CD4-positive, CD25-positive, alpha-beta regulatory T cell (primary cell): ENCODE measurements around the gene AGAP1. TPM values are rescaled to one million over a fixed set of nuclear protein-coding genes. Genes with fewer than 3 reads are reported as not detected.
A peak's percentile ranks its signal among the peaks of the same experiment; 100 is the strongest.

ENCODE experiments used
- ATAC-seq, 2 donors: fragments of 150-1000 bp; cut with Tn5 transposase; one replicate each; pipeline ENCODE4 v1.10.0; 2021; ENCODE audit warnings: low read depth in 2 of 2, moderate number of reproducible peaks in 2 of 2, moderate library complexity in 1 of 2
- DNase-seq, 3 donors: peaks; one replicate each; pipeline versions ENCODE4 v3.0.0 to v3.0.0-alpha.2; 2012 to 2022; ENCODE audit warnings: mixed read lengths in 1 of 3
- H3K27ac ChIP-seq: one replicate; pipeline ENCODE4 v1.7.0; 2013; ENCODE audit warnings: mild to moderate bottlenecking, low read length; ENCODE audit not compliant: insufficient read depth, poor library complexity, severe bottlenecking
- H3K27me3 ChIP-seq: one replicate; pipeline ENCODE4 v1.7.0; 2013; ENCODE audit warnings: low read length; ENCODE audit not compliant: control insufficient read depth, insufficient read depth
- H3K36me3 ChIP-seq: one replicate; pipeline ENCODE4 v1.7.0; 2013; ENCODE audit warnings: mild to moderate bottlenecking, low read length, moderate library complexity; ENCODE audit not compliant: control insufficient read depth, insufficient read depth
- H3K4me1 ChIP-seq: 2 replicates; pipeline ENCODE4 v1.7.0; 2013; ENCODE audit warnings: mild to moderate bottlenecking, low read length; ENCODE audit not compliant: insufficient read depth, control insufficient read depth, poor library complexity, severe bottlenecking
- H3K4me3 ChIP-seq: one replicate; pipeline ENCODE4 v1.7.0; 2013; ENCODE audit warnings: low read depth, mild to moderate bottlenecking, low read length, moderate library complexity
- H3K9me3 ChIP-seq, 2 experiments: 1 replicate in 1 of 2; 2 replicates in 1 of 2; pipeline ENCODE4 v1.7.0; 2013; ENCODE audit warnings: low read length in 2 of 2, mild to moderate bottlenecking in 1 of 2, moderate library complexity in 1 of 2; ENCODE audit not compliant: control insufficient read depth in 2 of 2
- H3K27ac Mint-ChIP-seq, 3 donors: one replicate each; pipeline ENCODE4 v1.8.0; 2020 to 2022; ENCODE audit warnings: mild to moderate bottlenecking in 3 of 3, mixed read lengths in 3 of 3, moderate library complexity in 2 of 3
- H3K27me3 Mint-ChIP-seq: one replicate; pipeline ENCODE4 v1.8.0; 2022; ENCODE audit warnings: mild to moderate bottlenecking, mixed read lengths
- H3K36me3 Mint-ChIP-seq: one replicate; pipeline ENCODE4 v1.8.0; 2020; ENCODE audit warnings: mixed read lengths
- H3K4me1 Mint-ChIP-seq, 4 donors: one replicate each; pipeline ENCODE4 v1.8.0; 2020 to 2022; ENCODE audit warnings: mixed read lengths in 4 of 4, mild to moderate bottlenecking in 1 of 4
- H3K4me3 Mint-ChIP-seq, 4 donors: one replicate each; pipeline ENCODE4 v1.8.0; 2020 to 2022; ENCODE audit warnings: mild to moderate bottlenecking in 4 of 4, mixed read lengths in 4 of 4, moderate library complexity in 3 of 4
- H3K9me3 Mint-ChIP-seq, 7 donors: one replicate each; pipeline ENCODE4 v1.8.0; 2020 to 2022; ENCODE audit warnings: mixed read lengths in 7 of 7, mild to moderate bottlenecking in 3 of 7, moderate library complexity in 2 of 7
- polyA plus RNA-seq, 4 donors: library from polyadenylated mRNA; unstranded; fragments of 300-500 nt; fragmentation: Illumina TruSeq; gene quantifications; one replicate each; pipeline ENCODE4 v1.2.3, GENCODE V29; 2021
- total RNA-seq: library from RNA; stranded (reverse); gene quantifications from one replicate; pipeline ENCODE4 v1.2.3, GENCODE V29; 2022

The AGAP1 gene
- total RNA-seq (0.99 TPM), polyA plus RNA-seq (not detected)

DNA sequence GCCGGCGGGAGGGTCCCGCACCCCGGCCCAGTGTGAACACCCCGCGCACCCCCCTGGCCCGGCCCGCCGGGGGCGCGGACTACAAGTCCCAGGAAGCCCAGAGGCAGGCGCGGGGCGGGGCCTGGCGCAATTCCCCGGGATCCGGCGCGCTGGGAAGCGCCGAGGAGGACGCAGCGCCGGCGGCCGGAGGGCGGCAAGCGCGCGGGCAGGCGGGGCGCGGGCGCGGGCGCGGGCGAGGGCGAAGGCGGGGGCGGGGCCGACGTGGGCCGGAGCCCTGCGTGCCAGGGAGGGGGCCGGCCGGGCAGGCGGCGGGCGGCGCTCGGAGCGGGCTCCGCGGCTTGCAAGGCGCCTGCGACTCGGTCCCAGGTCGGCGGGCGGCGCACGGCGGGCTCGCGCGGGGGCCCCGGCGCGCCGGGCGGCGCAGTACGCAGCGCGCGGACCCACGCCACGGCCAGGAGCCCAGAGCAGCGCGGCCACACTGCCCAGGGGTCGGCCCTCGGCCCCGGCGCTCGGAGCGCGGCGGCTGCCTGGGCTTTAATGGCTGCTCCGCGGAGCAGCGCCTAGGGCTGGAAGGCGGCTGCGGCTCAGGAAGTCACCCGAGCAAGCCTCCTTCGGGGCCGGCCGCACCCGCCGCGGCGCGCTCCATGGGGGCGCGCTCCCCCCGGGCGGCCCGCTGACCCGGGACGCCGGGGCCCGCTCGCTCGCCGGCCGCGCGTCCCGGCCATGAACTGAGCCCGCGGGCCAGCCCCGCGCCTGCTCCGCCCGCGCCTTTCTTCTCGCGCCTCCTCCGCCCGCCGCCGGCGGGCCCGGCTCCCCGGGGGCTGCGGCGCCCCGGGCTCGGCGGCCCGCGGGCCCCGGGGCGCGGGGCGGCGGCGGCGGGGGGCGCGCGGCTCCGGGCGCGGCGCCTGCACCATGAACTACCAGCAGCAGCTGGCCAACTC is at the start of gene AGAP1:
AGAP1 (plus strand) TSS at position 269 of the 941 bp plus-strand sequence.
- peak within 1 kb of the TSS; percentile 13 to 78 (median 62) for H3K4me3 Mint-ChIP-seq
- Histone ChIP-seq H3K36me3 (no peaks in the 10 kb centered on the region), H3K27ac (no peak within 1 kb of the TSS), H3K4me1 (no peaks in the 10 kb centered on the region), H3K9me3 (no peaks in the 10 kb centered on the region), H3K27me3 (peaks cover 11% of the 10 kb centered on the region), H3K4me3 (no peak within 1 kb of the TSS)
- no peak for DNase-seq
- no peak for ATAC-seq
- H3K36me3 Mint-ChIP-seq, result no peaks in the 10 kb centered on the region
- H3K27me3 Mint-ChIP-seq, result peaks cover 66% of the 10 kb centered on the region
- H3K9me3 Mint-ChIP-seq, result peaks cover 0 to 4% (median 0%) of the 10 kb centered on the region in 7 donors
- no peak within 1 kb of the TSS for H3K27ac Mint-ChIP-seq
- peaks cover 0 to 15% (median 6%) of the 10 kb centered on the region in 4 donors for H3K4me1 Mint-ChIP-seq

DNA sequence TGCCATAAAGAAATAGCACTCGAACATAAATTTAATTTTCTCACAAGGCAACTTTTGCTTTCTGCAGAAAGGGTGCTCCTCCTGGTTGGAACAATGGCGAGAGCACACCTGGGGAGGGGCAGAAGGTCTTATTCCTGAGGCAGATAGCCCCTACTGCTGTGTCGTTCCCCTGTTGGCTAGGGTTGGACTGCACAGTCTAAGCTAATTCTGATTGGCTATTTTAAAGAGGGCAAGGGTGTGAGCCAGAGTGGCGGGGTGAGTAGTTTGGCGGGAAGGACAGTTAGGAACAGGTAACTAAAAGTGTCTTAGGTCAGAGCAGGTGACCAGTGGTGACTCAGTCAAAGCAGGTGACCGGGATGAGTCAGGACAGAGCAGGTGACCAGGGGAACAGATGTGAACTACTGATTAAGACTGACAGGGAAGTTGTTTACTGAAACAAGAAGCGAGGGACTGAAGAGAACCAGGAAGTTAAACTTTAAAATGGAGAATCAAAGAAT is 49.7 kb upstream of the AGAP1 start:
- H3K4me3 ChIP-seq, result no peak overlapping the region
- no peak overlapping the region for H3K27ac Mint-ChIP-seq
- H3K36me3 ChIP-seq, result no peaks in the 10 kb centered on the region
- DNase-seq, result no peak
- no peaks in the 10 kb centered on the region for H3K27me3 ChIP-seq
- peaks cover 7% of the 10 kb centered on the region for H3K27me3 Mint-ChIP-seq
- H3K36me3 Mint-ChIP-seq, result no peaks in the 10 kb centered on the region
- no peak for ATAC-seq
- no peaks in the 10 kb centered on the region for H3K9me3 ChIP-seq
- no peak overlapping the region for H3K27ac ChIP-seq
- no peaks in the 10 kb centered on the region for H3K4me1 ChIP-seq
- peaks cover 0 to 2% (median 0%) of the 10 kb centered on the region in 7 donors for H3K9me3 Mint-ChIP-seq
- H3K4me1 Mint-ChIP-seq, result no peaks in the 10 kb centered on the region
- H3K4me3 Mint-ChIP-seq, result no peak overlapping the region

DNA sequence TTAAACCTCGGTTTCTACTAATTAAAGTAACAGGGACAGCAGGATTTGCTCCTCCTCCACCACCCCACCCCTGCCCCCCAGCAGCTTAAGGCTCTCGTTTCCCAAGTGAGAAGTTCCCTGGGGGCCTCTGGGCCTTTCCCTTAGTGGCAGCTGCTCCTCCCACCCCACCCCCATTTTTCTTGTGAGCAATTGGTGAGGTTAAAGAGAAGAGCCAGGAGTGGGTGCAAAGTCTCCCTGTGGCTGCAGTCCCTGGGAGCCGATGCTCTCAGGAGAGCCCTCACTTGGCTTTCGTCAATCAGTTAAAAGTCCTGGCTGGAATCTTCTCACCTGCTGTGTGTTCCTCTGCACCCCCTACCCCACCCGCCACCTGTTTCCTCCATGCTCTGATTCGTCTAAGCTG is 48.7 kb upstream of the AGAP1 start:
- Mint-ChIP-seq H3K27me3 (no peaks in the 10 kb centered on the region), H3K27ac (no peak overlapping the region), H3K4me1 (no peaks in the 10 kb centered on the region), H3K9me3 (peaks cover 0 to 2% (median 0%) of the 10 kb centered on the region in 7 donors), H3K36me3 (no peaks in the 10 kb centered on the region), H3K4me3 (no peak overlapping the region)
- Histone ChIP-seq H3K4me3 (no peak overlapping the region), H3K27me3 (no peaks in the 10 kb centered on the region), H3K9me3 (no peaks in the 10 kb centered on the region), H3K27ac (no peak overlapping the region), H3K36me3 (no peaks in the 10 kb centered on the region), H3K4me1 (no peaks in the 10 kb centered on the region)
- no peak for ATAC-seq
- no peak for DNase-seq

DNA sequence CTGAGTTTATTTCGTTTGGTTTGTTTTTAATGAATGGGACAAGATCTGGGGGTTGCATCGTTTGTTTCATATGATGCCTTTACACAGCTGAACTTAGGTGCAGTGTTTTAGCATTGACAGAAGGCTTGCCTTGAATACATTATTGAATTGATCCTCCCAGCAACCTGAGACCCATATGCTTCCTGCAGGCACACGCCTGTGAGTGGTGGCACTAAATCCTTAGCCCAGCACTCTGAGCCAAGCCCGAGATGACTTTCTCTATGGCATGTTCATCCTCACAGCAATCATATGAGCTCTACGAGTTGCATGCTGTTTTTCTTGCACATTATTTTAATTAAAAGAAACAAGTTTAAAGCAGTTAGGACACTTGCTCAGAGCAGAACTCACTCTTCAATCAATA is 47.8 kb upstream of the AGAP1 start:
- Histone ChIP-seq H3K9me3 (no peaks in the 10 kb centered on the region), H3K36me3 (no peaks in the 10 kb centered on the region), H3K4me1 (no peaks in the 10 kb centered on the region), H3K27ac (no peak overlapping the region), H3K27me3 (no peaks in the 10 kb centered on the region), H3K4me3 (no peak overlapping the region)
- no peaks in the 10 kb centered on the region for H3K4me1 Mint-ChIP-seq
- no peak for DNase-seq
- peaks cover 0 to 2% (median 0%) of the 10 kb centered on the region in 7 donors for H3K9me3 Mint-ChIP-seq
- no peak overlapping the region for H3K4me3 Mint-ChIP-seq
- no peak for ATAC-seq
- H3K27me3 Mint-ChIP-seq, result no peaks in the 10 kb centered on the region
- H3K27ac Mint-ChIP-seq, result no peak overlapping the region
- H3K36me3 Mint-ChIP-seq, result no peaks in the 10 kb centered on the region

DNA sequence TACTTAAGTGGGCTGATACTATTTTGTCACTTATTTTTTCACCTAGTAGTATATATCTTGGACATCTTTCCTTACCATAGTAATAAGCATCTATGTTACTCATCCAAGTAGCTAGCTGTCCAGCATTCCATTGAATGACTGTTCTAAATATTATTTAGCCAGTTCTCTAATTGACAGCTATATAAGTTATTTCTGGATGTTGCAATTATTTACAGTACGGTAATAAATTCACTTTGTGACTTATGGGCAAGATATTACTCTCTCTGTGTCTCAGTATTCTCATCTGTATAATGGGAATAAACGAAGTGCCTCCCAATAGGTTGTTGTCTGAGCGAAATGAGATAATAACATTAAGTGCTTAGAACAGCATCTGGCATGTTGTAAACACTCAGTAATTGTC is 46.6 kb upstream of the AGAP1 start:
- Histone ChIP-seq H3K36me3 (no peaks in the 10 kb centered on the region), H3K27ac (no peak overlapping the region), H3K27me3 (no peaks in the 10 kb centered on the region), H3K4me3 (no peak overlapping the region), H3K9me3 (no peaks in the 10 kb centered on the region), H3K4me1 (no peaks in the 10 kb centered on the region)
- Mint-ChIP-seq H3K9me3 (peaks cover 0 to 1% (median 0%) of the 10 kb centered on the region in 7 donors), H3K4me3 (no peak overlapping the region), H3K36me3 (no peaks in the 10 kb centered on the region), H3K27ac (no peak overlapping the region), H3K27me3 (no peaks in the 10 kb centered on the region), H3K4me1 (no peaks in the 10 kb centered on the region)
- ATAC-seq (no peak), DNase-seq (no peak)

DNA sequence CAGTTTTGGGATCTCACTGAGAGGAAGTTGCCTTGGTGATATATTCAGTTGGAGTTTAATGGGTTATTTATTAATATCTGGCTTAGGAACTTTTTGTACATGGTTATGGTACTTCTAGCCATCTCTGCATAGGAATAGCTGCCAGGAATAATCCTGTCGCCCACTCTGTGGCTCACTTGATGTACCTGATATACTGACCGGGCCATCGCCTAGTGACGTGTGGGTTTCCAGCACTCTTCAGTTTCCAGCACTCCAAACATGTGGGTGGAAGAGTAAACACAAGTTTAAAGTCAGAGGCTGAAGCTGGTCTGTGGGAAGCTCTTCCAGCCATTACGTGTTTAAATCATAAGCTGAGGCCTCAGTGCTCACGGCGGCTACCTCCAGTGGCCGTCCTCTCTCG is 44.3 kb upstream of the AGAP1 start:
- H3K27ac Mint-ChIP-seq, result no peak overlapping the region
- ATAC-seq (no peak), DNase-seq (no peak)
- no peaks in the 10 kb centered on the region for H3K4me1 Mint-ChIP-seq
- H3K27me3 ChIP-seq, result no peaks in the 10 kb centered on the region
- H3K9me3 ChIP-seq, result no peaks in the 10 kb centered on the region
- no peak overlapping the region for H3K27ac ChIP-seq
- H3K36me3 ChIP-seq, result no peaks in the 10 kb centered on the region
- H3K27me3 Mint-ChIP-seq, result no peaks in the 10 kb centered on the region
- no peaks in the 10 kb centered on the region for H3K9me3 Mint-ChIP-seq
- H3K36me3 Mint-ChIP-seq, result no peaks in the 10 kb centered on the region
- no peak overlapping the region for H3K4me3 ChIP-seq
- H3K4me3 Mint-ChIP-seq, result no peak overlapping the region
- H3K4me1 ChIP-seq, result no peaks in the 10 kb centered on the region

DNA sequence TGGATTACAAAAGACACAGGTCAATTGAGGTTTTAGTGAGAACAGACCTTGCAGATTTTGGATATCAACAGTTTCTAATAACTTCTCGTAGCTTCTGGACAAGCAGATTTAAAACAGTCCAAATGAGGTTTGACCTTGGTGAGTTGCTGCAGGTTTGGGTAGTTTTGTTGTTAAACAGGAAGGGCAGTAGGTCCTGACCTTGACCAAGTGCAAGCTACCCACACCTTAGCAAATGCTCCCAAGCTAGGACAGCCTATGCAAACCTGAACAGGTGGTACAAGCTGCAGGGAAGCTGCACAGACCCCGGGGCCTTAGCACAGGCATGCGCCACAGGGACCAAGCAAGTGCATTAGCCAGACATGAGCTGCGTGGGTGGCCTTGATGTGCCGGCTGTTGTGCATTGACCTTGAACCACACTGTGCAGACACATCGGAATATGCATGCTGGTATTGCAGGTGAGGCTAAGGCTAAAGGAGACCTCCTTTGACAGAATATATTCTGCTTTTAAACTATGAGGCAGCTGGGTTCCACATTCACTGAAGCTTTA is 40.2 kb upstream of the AGAP1 start:
- no peaks in the 10 kb centered on the region for H3K27me3 Mint-ChIP-seq
- no peak overlapping the region for H3K4me3 Mint-ChIP-seq

More for the DNA sequence above, 40.2 kb upstream of the AGAP1 start:
- no peaks in the 10 kb centered on the region for H3K4me1 Mint-ChIP-seq
- H3K36me3 Mint-ChIP-seq, result no peaks in the 10 kb centered on the region
- Histone ChIP-seq H3K36me3 (no peaks in the 10 kb centered on the region), H3K9me3 (no peaks in the 10 kb centered on the region), H3K27me3 (no peaks in the 10 kb centered on the region), H3K4me3 (no peak overlapping the region), H3K27ac (no peak overlapping the region), H3K4me1 (no peaks in the 10 kb centered on the region)
- no peak for ATAC-seq
- no peak for DNase-seq
- H3K9me3 Mint-ChIP-seq, result no peaks in the 10 kb centered on the region
- H3K27ac Mint-ChIP-seq, result no peak overlapping the region
